ENCODE results near the gene DCHS2.

Gene DCHS2

GRCh38 chr4:154183264-154183663 lies 308.3 kb downstream of the DCHS2 start:
- Histone ChIP-seq H3K27me3 (ENCODE audit: control insufficient read depth, insufficient read depth, low read length) (no peaks in the 10 kb centered on the region), H3K27ac (ENCODE audit: low read depth, low read length) (no peak overlapping the region), H3K36me3 (ENCODE audit: control insufficient read depth, insufficient read depth, low read length) (no peaks in the 10 kb centered on the region), H3K9me3 (ENCODE audit: control insufficient read depth, insufficient read depth, low read length) (no peaks in the 10 kb centered on the region), H3K4me3 (ENCODE audit: low read depth, low read length) (no peak overlapping the region), H3K9ac (ENCODE audit: low read depth, low read length) (no peak overlapping the region), H3K4me1 (ENCODE audit: control insufficient read depth, insufficient read depth, low read length) (peaks cover 14% of the 10 kb centered on the region)
